AG09309 (cell line): Measurements from ENCODE around the gene GPHN.
"Not testable (repeated sequence)": the region's sequence is repeated elsewhere in the genome, so short reads cannot be mapped to it uniquely, and the experiment has no call there.

Experiments
- DNase-seq: peaks from one replicate; pipeline ENCODE4 v3.0.0-alpha.2; 2010; ENCODE audit warnings: low read depth
- H3K4me3 ChIP-seq: 2 replicates; pipeline ENCODE4 v1.5.1; 2011; ENCODE audit warnings: mild to moderate bottlenecking, low read depth, low read length, moderate library complexity; ENCODE audit not compliant: control insufficient read depth
- TF ChIP-seq, protein P1 (sequence below): IDR thresholded peaks from 2 replicates; pipeline ENCODE4 v1.5.1; 2011; ENCODE audit warnings: mild to moderate bottlenecking, low read depth, low read length, inconsistent platforms; ENCODE audit not compliant: insufficient read depth, control insufficient read depth; ENCODE audit errors: missing control alignments

GPHN gene

DNA sequence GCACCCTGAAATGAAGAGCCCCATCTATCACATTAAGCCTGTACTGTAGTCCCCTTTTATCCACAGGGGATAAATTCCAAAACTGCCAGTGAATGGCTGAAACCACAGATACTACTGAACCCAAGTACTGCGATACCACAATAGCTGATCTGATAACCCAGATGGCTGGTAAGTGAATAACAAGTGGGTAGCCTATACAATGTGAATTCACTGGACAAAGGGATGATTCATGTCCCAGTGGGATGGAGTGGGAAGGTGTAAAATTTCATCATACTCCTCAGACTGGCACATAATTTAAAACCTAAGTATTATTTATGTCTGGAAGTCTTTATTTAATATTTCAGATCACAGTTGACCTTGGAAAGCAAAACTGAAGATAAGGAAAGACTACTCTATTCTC, 201.3 kb downstream of the GPHN start:
- TF ChIP-seq, protein P1, sequence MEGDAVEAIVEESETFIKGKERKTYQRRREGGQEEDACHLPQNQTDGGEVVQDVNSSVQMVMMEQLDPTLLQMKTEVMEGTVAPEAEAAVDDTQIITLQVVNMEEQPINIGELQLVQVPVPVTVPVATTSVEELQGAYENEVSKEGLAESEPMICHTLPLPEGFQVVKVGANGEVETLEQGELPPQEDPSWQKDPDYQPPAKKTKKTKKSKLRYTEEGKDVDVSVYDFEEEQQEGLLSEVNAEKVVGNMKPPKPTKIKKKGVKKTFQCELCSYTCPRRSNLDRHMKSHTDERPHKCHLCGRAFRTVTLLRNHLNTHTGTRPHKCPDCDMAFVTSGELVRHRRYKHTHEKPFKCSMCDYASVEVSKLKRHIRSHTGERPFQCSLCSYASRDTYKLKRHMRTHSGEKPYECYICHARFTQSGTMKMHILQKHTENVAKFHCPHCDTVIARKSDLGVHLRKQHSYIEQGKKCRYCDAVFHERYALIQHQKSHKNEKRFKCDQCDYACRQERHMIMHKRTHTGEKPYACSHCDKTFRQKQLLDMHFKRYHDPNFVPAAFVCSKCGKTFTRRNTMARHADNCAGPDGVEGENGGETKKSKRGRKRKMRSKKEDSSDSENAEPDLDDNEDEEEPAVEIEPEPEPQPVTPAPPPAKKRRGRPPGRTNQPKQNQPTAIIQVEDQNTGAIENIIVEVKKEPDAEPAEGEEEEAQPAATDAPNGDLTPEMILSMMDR = no peak
- DNase-seq = peak; percentile 1
- H3K4me3 ChIP-seq = no peak overlapping the region

DNA sequence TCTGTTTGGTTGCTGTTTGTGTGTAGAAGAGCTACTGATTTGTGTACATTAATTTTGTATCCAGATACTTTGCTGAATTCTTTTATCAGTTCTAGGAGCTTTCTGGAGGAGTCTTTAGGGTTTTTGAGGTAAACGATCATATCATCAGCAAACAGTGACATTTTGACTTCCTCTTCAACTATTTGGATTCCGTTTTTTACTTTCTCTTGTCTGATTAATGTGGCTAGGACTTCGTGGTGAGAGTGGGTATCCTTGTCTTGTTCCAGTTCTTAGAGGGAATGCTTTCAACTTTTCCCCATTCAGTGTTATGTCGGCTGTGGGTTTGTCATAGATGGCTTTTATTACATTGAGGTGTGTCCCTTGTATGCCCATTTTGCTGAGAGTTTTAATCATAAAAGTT, 206.3 kb downstream of the GPHN start:
- DNase-seq = not testable (repeated sequence)

DNA sequence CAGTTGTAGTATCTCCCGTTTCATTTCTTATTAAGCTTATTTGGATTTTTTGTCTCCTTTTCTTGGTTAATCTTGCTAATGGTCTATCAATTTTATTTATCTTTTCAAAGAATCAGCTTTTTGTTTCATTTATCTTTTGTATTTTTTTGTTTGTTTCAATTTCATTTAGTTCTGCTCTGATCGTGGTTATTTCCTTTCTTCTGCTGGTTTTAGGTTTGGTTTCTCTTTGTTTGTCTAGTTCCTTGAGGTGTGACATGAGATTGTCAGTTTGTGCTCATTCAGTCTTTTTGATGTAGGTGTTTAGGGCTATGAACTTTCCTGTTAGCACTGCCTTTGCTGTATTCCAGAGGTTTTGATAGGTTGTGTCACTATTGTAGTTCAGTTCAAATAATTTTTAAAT, 207.4 kb downstream of the GPHN start:
- DNase-seq, H3K4me3 ChIP-seq: not testable (repeated sequence)

More for the DNA sequence above, 206.3 kb downstream of the GPHN start:
- not testable (repeated sequence) for H3K4me3 ChIP-seq

GRCh38 chr14:66716227-66716626, 208.3 kb downstream of the GPHN start:
- no peak for DNase-seq
- TF ChIP-seq, protein P1 = no peak
- no peak overlapping the region for H3K4me3 ChIP-seq

- H3K4me3 ChIP-seq = no peak overlapping the region
- DNase-seq = no peak
- TF ChIP-seq, protein P1 = no peak
Observed at GRCh38 chr14:66717561-66718140, 209.7 kb downstream of the GPHN start.

GRCh38 chr14:66724996-66725395, 217.0 kb downstream of the GPHN start:
- TF ChIP-seq, protein P1 = no peak
- no peak for DNase-seq
- H3K4me3 ChIP-seq = no peak overlapping the region

DNA sequence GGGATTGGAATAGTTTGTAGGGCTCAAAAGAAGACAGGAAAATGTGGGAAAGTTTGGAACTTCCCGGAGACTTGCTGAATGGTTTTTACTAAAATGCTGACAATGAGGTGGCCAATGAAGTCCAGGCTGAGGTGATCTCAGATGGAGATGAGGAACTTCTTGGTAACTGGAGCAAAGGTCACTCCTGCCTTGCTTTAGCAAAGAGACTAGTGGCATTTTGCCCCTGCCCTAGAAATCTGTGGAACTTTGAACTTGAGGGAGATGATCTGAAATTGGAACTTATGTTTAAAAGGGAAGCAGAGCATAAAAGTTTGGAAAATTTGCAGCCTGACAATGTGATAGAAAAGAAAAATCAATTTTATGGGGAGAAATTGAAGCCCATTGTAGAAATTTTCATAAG, 223.4 kb downstream of the GPHN start:
- H3K4me3 ChIP-seq, DNase-seq: not testable (repeated sequence)

DNA sequence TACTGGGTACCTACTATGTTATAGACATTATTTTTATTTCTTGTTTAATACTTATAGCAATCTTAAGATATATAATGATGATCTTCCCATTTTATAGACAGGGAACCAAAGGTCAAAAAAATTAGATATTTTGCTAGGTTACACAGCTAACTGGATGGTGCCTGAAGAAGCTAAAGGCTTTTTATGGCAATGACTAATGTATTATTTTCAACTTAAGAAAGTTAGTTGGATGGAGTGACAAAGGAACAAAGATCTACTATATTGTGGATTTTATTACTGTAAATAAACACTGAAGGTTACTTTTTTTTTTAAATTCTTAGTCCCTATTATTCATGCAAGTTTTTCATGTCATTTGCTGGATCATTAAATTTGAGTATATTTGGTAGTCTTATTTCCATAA, 227.9 kb downstream of the GPHN start:
- no peak overlapping the region for H3K4me3 ChIP-seq
- DNase-seq = no peak
- TF ChIP-seq, protein P1 = no peak
